HepG2 (cell line): ENCODE measurements around the gene CIAO3. TPM values are rescaled to one million over a fixed set of nuclear protein-coding genes. Genes with fewer than 3 reads are reported as not detected.

ENCODE experiments used
- ASH2L ChIP-seq: fragments of 300-600, 200-600 bp; sonication (generic); IDR thresholded peaks from 2 replicates; pipeline ENCODE4 v1.7.0; 2017; ENCODE audit warnings: low read depth, mild to moderate bottlenecking, moderate library complexity, mixed read lengths, low read length; ENCODE audit not compliant: insufficient read length
- CBX5 ChIP-seq: sonication (generic); formaldehyde crosslinking; IDR thresholded peaks from 2 replicates; pipeline ENCODE4 v1.4.0; 2020; ENCODE audit warnings: missing genetic modification reagents, borderline replicate concordance
- CC2D1A ChIP-seq: sonication (generic); formaldehyde crosslinking; IDR thresholded peaks from 2 replicates; pipeline ENCODE4 v1.8.1; 2023; ENCODE audit warnings: mild to moderate bottlenecking, missing genetic modification reagents
- CREM ChIP-seq, 2 experiments: sonication (generic) in 1 of 2; formaldehyde crosslinking in 1 of 2; IDR thresholded peaks; 2 replicates each; pipeline versions ENCODE4 v1.4.0 to v1.6.1; 2016 to 2020; ENCODE audit warnings: antibody characterized with exemption in 1 of 2, mild to moderate bottlenecking in 1 of 2, missing genetic modification reagents in 1 of 2
- E2F5 ChIP-seq: sonication (generic); formaldehyde crosslinking; conservative IDR thresholded peaks from 2 replicates; pipeline ENCODE4 v1.4.0; 2020; ENCODE audit warnings: missing genetic modification reagents
- GTF2F1 ChIP-seq: fragments of 150-350 bp; IDR thresholded peaks from 2 replicates; pipeline ENCODE4 v1.6.1; 2014; ENCODE audit warnings: low read length
- HNF4A ChIP-seq: sonication (generic); formaldehyde crosslinking; IDR thresholded peaks from 2 replicates; pipeline ENCODE4 v1.4.0; 2020; ENCODE audit warnings: missing genetic modification reagents
- KMT2A ChIP-seq: sonication (generic); formaldehyde crosslinking; IDR thresholded peaks from 2 replicates; pipeline ENCODE4 v1.4.0; 2020; ENCODE audit warnings: missing genetic modification reagents
- MBD4 ChIP-seq: IDR thresholded peaks from 2 replicates; pipeline ENCODE4 v1.6.1; 2012; ENCODE audit warnings: low read length, inconsistent platforms, borderline replicate concordance
- MIXL1 ChIP-seq: IDR thresholded peaks from 2 replicates; pipeline ENCODE4 v1.6.1; 2016
- NFYB ChIP-seq: sonication (generic); formaldehyde crosslinking; IDR thresholded peaks from 2 replicates; pipeline ENCODE4 v1.4.0; 2020; ENCODE audit warnings: missing genetic modification reagents
- SAFB2 ChIP-seq: sonication (generic); formaldehyde crosslinking; IDR thresholded peaks from 2 replicates; pipeline ENCODE4 v1.5.1; 2020; ENCODE audit warnings: missing genetic modification reagents, low read depth, mild to moderate bottlenecking, borderline replicate concordance
- SP140L ChIP-seq: sonication (generic); formaldehyde crosslinking; IDR thresholded peaks from 2 replicates; pipeline ENCODE4 v1.4.0; 2020; ENCODE audit warnings: missing genetic modification reagents, borderline replicate concordance
- THAP8 ChIP-seq: sonication (generic); formaldehyde crosslinking; IDR thresholded peaks from 2 replicates; pipeline ENCODE4 v1.5.1; 2020; ENCODE audit warnings: missing genetic modification reagents, mild to moderate bottlenecking, borderline replicate concordance
- THYN1 ChIP-seq: sonication (generic); formaldehyde crosslinking; IDR thresholded peaks from 2 replicates; pipeline ENCODE4 v1.8.1; 2023; ENCODE audit warnings: low read depth, mild to moderate bottlenecking, moderate library complexity, missing genetic modification reagents, borderline replicate concordance
- U2AF2 ChIP-seq: fragments of 200-400 bp; formaldehyde crosslinking; IDR thresholded peaks from 2 replicates; pipeline ENCODE4 v1.6.1; 2017; ENCODE audit warnings: low read depth, mild to moderate bottlenecking, low read length
- WIZ ChIP-seq: sonication (generic); formaldehyde crosslinking; IDR thresholded peaks from 2 replicates; pipeline ENCODE4 v1.5.1; 2020; ENCODE audit warnings: mild to moderate bottlenecking, missing genetic modification reagents
- ZBTB1 ChIP-seq: sonication (generic); formaldehyde crosslinking; IDR thresholded peaks from 2 replicates; pipeline ENCODE4 v1.4.0; 2020; ENCODE audit warnings: missing genetic modification reagents, borderline replicate concordance
- ZNF138 ChIP-seq: sonication (generic); formaldehyde crosslinking; IDR thresholded peaks from 2 replicates; pipeline ENCODE4 v1.5.0; 2020; ENCODE audit warnings: mild to moderate bottlenecking, low read depth, missing genetic modification reagents
- ZNF24 ChIP-seq: fragments of 450-650 bp; IDR thresholded peaks from 2 replicates; pipeline ENCODE4 v1.6.1; 2017; ENCODE audit warnings: antibody characterized with exemption, mild to moderate bottlenecking
- ZNF3 ChIP-seq: IDR thresholded peaks from 2 replicates; pipeline ENCODE4 v1.7.0; 2017; ENCODE audit warnings: inconsistent platforms
- ZNF382 ChIP-seq: sonication (generic); formaldehyde crosslinking; IDR thresholded peaks from 2 replicates; pipeline ENCODE4 v1.5.0; 2020; ENCODE audit warnings: missing genetic modification reagents, mild to moderate bottlenecking, borderline replicate concordance
- ZNF451 ChIP-seq: sonication (generic); formaldehyde crosslinking; IDR thresholded peaks from 2 replicates; pipeline ENCODE4 v1.5.0; 2020; ENCODE audit warnings: mild to moderate bottlenecking, missing genetic modification reagents
- ZNF510 ChIP-seq: sonication (generic); formaldehyde crosslinking; IDR thresholded peaks from 2 replicates; pipeline ENCODE4 v1.4.0; 2020; ENCODE audit warnings: low read depth, mild to moderate bottlenecking, missing genetic modification reagents
- ZNF530 ChIP-seq: sonication (generic); formaldehyde crosslinking; IDR thresholded peaks from 2 replicates; pipeline ENCODE4 v1.5.0; 2020; ENCODE audit warnings: low read depth, mild to moderate bottlenecking, missing genetic modification reagents
- ZNF570 ChIP-seq: sonication (generic); formaldehyde crosslinking; IDR thresholded peaks from 2 replicates; pipeline ENCODE4 v1.4.0; 2020; ENCODE audit warnings: mild to moderate bottlenecking, missing genetic modification reagents, borderline replicate concordance
- ZNF775 ChIP-seq: sonication (generic); formaldehyde crosslinking; IDR thresholded peaks from 2 replicates; pipeline ENCODE4 v1.4.0; 2020; ENCODE audit warnings: missing genetic modification reagents, mild to moderate bottlenecking, moderate library complexity, borderline replicate concordance
- ZNF879 ChIP-seq: sonication (generic); formaldehyde crosslinking; IDR thresholded peaks from 2 replicates; pipeline ENCODE4 v1.8.1; 2023; ENCODE audit warnings: missing genetic modification reagents
- polyA plus RNA-seq, 8 experiments: library from polyadenylated mRNA; depleted of rRNA in 3 of 8; stranded (reverse) in 7 of 8; unstranded in 1 of 8; fragments of >200 nt; fragmentation: Illumina TruSeq in 4 of 8; extraction: Trizol in 4 of 8; gene quantifications; 2 replicates each; pipeline versions ENCODE4 v1.2.1 to v1.2.3, GENCODE V29; 2011 to 2016; ENCODE audit warnings: low read depth in 4 of 8, missing spikeins in 1 of 8, mixed read lengths in 1 of 8; ENCODE audit not compliant: insufficient read depth in 1 of 8
- total RNA-seq, 5 experiments: library from RNA; depleted of rRNA; stranded (reverse); fragments of >200 nt; fragmentation: Illumina TruSeq; extraction: Trizol; gene quantifications; 2 replicates each; pipeline ENCODE4 v1.2.3, GENCODE V29; 2016; ENCODE audit warnings: low read depth in 1 of 5
- TF ChIP-seq, protein P1 (sequence below): sonication (generic); formaldehyde crosslinking; conservative IDR thresholded peaks from 2 replicates; pipeline ENCODE4 v1.8.0; 2022; ENCODE audit warnings: low read depth, missing genetic modification reagents

Gene CIAO3
- total and polyA plus RNA-seq, 2 of the 13 experiments (the other 11 are each of a cell fraction or from before 2014, with no cell fraction given) = 21.7 to 25.0 TPM

DNA sequence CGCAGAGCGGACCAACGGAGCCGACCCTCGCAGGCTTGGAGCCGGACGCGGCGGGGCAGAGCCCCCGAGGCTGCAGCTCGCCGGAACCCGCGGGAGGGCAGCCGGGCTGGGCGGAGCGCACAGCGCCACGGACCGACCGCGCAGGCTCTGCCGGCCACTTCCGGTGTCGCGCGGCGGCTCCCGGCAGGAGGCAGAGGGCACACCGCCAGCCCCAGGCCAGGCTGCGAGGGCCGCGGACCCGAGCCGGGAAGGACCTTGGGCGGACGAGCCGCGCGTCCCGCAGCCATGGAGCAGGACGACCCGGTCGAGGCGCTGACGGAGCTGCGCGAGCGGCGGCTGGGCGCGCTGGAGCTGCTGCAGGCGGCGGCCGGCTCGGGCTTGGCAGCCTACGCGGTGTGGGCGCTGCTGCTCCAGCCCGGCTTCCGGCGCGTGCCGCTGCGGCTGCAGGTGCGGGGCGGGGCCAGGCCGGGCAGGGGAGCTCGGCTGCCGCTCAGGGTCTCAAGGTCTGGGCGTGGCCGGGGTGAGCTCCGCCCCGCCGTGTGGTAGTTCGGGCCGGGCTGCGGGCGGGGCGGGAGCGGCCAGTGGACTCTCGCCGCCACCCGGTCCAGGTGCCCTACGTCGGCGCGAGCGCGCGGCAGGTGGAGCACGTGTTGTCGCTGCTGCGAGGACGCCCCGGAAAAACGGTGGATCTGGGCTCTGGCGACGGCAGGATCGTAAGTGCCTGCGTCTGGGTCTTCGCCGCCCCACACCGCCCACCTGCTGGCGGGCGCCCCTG, 19.6 kb downstream of the CIAO3 start, which contains the start of gene ANTKMT (continued):
- 0 out of 2 replicates have a peak, but pooled peaks have one; percentile 40 for TF ChIP-seq E2F5
- TF ChIP-seq, protein P1, sequence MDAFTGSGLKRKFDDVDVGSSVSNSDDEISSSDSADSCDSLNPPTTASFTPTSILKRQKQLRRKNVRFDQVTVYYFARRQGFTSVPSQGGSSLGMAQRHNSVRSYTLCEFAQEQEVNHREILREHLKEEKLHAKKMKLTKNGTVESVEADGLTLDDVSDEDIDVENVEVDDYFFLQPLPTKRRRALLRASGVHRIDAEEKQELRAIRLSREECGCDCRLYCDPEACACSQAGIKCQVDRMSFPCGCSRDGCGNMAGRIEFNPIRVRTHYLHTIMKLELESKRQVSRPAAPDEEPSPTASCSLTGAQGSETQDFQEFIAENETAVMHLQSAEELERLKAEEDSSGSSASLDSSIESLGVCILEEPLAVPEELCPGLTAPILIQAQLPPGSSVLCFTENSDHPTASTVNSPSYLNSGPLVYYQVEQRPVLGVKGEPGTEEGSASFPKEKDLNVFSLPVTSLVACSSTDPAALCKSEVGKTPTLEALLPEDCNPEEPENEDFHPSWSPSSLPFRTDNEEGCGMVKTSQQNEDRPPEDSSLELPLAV (CRISPR knock-in tag) = 0 out of 2 replicates have a peak, but pooled peaks have one; percentile 65
- TF ChIP-seq ASH2L = peak; percentile 47
- TF ChIP-seq ZNF530 = no peak
- peak; percentile 57 for TF ChIP-seq ZNF138 (CRISPR knock-in tag)
- TF ChIP-seq ZNF451 (CRISPR knock-in tag) = peak; percentile 68; the same call in 1 of the 2 replicates
- peak; percentile 69 for TF ChIP-seq WIZ (CRISPR knock-in tag)
- TF ChIP-seq ZBTB1 = no peak
- TF ChIP-seq ZNF24 = no peak
- no peak for TF ChIP-seq CBX5 (CRISPR knock-in tag)
- TF ChIP-seq ZNF382 = no peak
- TF ChIP-seq CREM (IDR thresholded peaks at IDR 0.05) = no peak
- no peak for TF ChIP-seq CREM (CRISPR knock-in tag; IDR thresholded peaks at IDR 0.05)
- peak; percentile 60; the same call in 1 of the 2 replicates for TF ChIP-seq SAFB2 (CRISPR knock-in tag)
- no peak for TF ChIP-seq NFYB (CRISPR knock-in tag)
- no peak for TF ChIP-seq U2AF2
- no peak for TF ChIP-seq GTF2F1
- no peak for TF ChIP-seq SP140L (CRISPR knock-in tag)
- no peak for TF ChIP-seq ZNF879 (CRISPR knock-in tag)
- TF ChIP-seq MIXL1 (CRISPR knock-in tag) = no peak
- TF ChIP-seq ZNF570 (CRISPR knock-in tag) = 0 out of 2 replicates have a peak, but pooled peaks have one; percentile 47
- TF ChIP-seq THYN1 (CRISPR knock-in tag) = no peak
- TF ChIP-seq ZNF510 (CRISPR knock-in tag) = peak; percentile 26; the same call in 1 of the 2 replicates
- TF ChIP-seq HNF4A (CRISPR knock-in tag) = peak; percentile 17; the same call in 1 of the 2 replicates
- no peak for TF ChIP-seq KMT2A (CRISPR knock-in tag)
- peak; percentile 78; the same call in 1 of the 2 replicates for TF ChIP-seq THAP8 (CRISPR knock-in tag)
- TF ChIP-seq MBD4 = no peak
- no peak for TF ChIP-seq ZNF3 (CRISPR knock-in tag)
- TF ChIP-seq ZNF775 (CRISPR knock-in tag) = no peak
- TF ChIP-seq CC2D1A (CRISPR knock-in tag) = no peak
